GM18520 (cell line): ENCODE measurements around the gene ACOT7.

Experiments used
- ATAC-seq: cut with Tn5 transposase; IDR thresholded peaks from one replicate; pipeline ENCODE4 v1.9.1; 2021; ENCODE audit not compliant: unreplicated experiment

The ACOT7 gene

GRCh38 chr1:6271554-6271953 is 122.0 kb downstream of the ACOT7 start:
- ATAC-seq: no peak

DNA sequence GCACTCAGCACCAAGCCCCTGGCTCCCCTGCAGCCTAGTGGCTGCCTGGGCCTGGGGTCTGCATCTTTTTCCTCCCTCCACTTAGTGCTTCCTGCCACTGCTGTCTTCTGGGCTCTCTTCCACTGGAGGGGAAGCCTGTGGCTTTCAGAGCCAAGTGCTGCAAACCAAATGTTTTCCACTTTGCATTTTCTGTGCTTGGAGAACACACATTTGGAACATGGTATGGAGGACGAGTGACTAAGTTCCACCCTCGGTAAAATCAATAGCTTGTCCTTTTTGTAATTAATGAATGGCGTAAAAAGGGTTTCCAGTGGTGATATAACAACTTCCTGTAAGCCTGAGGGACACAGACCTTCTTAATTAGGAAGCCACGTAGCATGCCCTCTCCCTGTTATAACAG is 122.6 kb downstream of the ACOT7 start:
- no peak for ATAC-seq

- no peak for ATAC-seq
Measured at GRCh38 chr1:6270401-6270800, 123.2 kb downstream of the ACOT7 start.

- ATAC-seq: no peak
Measured at GRCh38 chr1:6269720-6270400, 123.7 kb downstream of the ACOT7 start.

- ATAC-seq: no peak
Measured at GRCh38 chr1:6269296-6269695, 124.3 kb downstream of the ACOT7 start.

DNA sequence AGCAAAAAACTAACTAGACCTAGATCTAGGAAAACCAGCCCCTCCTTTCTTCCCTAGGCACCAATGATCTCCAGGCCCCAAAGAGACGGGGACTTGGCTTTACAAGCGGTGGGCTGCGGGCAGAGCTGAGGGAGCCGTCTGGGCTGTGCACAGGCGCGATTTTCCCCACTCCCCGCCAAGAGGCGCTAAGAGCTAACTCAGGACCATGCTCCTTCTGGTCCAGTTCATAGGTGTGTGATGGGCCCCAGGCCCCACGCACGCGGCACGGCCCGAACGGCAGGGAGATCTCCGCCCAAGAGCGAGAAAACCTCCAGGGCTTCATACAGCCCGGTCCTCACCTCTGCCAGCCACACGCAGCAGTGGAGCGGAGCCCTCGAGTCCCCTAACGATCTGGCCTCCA is 125.2 kb downstream of the ACOT7 start:
- no peak for ATAC-seq

DNA sequence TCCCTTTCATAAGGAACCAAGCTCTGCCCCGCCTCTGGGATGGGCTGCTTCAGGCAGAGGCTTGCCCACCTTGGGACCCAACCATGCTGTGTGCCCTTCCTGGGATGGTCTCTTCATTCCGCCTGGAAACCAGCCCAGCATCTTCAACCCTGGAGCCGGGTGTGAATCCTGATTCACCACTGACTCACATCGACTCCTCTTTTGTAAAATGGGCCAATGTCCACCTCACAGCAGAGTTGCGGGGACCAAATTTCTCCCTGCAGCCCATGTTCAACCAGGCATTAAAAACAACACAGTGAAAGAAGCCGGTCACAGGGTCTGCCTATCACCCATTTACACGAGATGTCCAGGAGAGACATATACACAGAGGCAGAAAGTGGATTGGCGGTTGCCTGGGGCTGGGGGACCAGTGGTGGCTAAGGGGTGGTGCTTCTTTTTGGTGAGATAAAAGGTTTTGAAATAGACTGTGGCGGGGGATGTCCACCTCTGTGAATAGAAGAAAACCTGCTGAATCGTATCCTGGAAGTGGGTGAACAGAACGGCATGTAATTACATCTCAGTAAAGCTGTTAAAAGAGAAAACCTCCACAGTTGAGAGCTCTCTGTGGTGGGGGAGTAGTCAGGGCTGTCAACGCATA is 125.8 kb downstream of the ACOT7 start:
- ATAC-seq: no peak

GRCh38 chr1:6266641-6267040 is 126.9 kb downstream of the ACOT7 start:
- ATAC-seq: no peak

GRCh38 chr1:6265151-6265550 is 128.4 kb downstream of the ACOT7 start:
- no peak for ATAC-seq

- ATAC-seq: no peak
Measured at GRCh38 chr1:6263716-6264115, 129.9 kb downstream of the ACOT7 start.

DNA sequence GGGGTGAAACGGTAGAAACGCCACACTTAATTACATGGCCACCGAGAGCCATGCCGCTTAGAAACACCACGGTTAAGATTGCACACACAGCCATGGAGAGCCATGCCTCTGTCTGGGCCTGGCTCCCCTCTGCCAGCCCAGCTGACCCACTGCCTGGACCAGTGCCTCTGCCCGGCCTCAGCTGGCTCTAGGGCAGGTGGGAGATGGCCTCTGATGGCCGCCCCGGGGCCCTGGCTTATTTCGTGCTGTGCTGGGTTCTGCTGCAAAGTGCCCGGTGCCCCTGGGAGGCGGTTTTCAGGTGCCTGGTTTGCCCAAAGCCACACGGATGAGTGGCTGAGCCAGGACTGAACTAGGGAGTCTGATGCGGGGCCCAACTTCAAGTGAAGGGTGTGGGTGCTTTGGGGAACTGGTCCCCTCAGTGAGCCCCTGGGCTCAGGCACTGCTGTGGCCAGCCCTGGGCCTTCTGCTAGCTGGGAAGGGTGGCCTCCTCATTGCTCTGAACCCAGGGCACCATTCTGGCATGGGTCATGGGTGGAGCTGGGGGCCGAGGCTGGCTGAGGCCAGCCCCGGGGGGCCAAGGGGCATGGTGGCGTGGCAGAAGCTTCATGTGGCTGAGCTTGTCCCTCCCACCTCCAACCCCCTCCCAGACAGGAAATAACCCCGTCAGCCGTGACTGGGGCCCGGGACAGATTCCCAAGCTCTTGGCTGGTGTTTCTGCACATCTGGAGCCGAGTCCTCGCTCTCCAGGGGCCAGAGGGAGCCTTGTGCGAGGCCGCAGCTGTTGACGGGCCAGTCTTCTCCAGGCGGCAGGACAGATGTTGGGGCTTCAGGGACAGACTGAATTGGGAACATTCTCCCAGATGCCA is 130.8 kb downstream of the ACOT7 start:
- no peak for ATAC-seq

DNA sequence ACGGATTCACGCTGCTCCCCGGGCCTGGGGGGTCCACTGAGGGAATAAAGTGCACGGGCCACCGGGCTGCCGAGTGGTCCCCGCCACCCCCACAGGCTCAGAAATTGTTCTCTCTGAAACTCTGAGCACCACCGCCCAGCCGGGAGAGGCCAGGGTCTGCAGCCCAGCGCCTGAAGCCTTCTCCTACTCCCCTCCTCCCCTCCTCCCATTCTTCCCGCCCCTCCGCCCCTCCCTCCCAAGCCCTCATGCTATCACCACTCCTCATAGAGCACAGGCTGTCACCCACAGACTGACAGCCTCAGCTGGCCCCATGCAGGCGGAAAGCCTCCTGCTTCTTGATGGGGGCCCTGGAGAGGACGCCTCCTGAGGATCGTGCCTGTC is 132.0 kb downstream of the ACOT7 start:
- ATAC-seq: no peak

GRCh38 chr1:6260961-6261614 is 132.5 kb downstream of the ACOT7 start, which contains the start of gene GPR153:
Gene GPR153, minus strand, starts transcription at chr1:6261098. Its CDS starts 6,193 bp downstream, at chr1:6254905.
- ATAC-seq: no peak

- no peak for ATAC-seq
Measured at GRCh38 chr1:6260433-6260934, 133.1 kb downstream of the ACOT7 start.

DNA sequence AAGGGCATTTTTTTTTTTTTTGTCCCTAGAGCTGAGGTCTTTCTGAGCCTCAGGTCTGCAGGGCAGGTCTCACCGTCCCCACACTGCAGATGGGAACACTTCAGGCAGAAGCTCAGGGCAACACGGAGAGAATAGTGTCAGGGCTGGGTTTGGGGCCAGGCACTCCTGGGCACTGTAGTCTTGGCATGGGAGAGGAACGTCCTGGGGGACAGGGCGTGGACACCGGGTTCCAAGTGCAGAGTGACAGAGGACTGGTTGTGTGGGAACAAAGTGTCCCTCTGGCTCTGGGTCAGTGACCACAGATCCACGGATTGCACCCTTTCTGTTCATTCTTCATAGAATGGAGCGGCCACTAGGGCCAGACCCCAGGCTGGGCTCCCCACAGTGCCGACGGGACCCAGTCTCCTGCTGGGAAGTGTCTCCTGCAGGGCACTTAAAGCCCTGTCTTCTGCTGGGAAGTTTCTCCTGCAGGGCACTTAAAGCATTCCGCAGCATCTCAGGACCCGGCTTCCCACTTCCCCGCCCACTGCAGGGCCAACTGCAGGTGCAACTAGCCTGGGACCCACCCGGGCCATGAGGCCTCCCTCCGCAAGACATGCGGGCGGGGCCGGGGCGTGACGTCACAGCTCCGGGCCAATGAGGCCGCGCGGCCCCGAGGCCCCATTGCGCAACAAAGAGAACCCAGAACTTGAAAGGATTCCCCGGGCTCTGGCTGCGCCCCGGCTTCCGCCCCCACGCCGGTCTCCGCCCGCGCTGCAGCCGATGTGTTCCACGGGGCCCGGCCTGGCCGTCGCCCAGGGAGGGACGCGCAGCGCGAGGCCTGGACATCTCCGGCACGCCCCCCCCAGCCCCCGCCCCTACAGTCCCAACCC is 133.8 kb downstream of the ACOT7 start:
- ATAC-seq: no peak

DNA sequence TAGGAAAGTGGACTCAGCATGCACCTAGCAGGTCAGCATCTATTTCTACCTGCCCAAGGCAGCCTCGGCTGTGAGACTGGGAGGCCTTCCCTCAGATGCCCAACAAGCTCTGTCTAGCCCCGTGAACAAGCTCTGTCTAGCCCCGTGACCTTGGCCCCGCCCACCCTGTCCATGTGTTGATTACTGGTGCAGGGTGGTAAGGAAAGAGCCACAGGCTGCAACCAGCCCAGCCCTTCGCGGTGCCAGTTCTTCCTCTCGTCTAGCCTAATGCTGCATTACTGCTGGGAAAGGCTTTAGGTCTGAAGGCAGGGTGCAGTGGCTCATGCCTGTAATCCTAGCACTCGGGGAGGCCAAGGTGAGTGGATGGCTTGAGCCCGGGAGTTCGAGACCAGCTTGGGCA is 134.9 kb downstream of the ACOT7 start:
- no peak for ATAC-seq

DNA sequence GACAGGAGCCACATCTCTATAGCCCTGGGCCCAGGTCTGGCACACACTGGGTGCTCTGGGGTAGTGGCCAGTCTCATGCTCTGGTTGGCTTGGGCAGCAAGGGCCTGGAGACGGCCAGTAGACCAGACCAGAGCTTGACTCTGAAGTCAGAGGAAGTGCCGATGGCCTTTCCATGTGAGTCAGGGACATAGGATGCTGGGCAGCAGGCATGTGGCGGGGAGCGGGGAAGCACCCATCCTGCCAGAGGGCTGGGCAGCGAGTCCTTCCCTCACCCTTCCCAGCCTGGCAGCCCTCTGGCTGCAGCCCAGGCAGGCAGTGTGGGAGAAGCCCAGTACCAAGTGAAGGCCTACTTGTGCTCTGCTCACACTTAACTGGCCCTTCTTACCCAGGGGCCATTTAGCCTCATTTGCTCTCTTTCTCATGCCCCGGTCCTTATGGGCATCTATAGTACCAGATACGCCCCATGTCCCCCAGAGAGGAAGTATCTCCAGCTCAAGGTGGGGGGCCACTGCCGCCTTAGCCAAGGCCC is 136.0 kb downstream of the ACOT7 start:
- ATAC-seq: no peak

DNA sequence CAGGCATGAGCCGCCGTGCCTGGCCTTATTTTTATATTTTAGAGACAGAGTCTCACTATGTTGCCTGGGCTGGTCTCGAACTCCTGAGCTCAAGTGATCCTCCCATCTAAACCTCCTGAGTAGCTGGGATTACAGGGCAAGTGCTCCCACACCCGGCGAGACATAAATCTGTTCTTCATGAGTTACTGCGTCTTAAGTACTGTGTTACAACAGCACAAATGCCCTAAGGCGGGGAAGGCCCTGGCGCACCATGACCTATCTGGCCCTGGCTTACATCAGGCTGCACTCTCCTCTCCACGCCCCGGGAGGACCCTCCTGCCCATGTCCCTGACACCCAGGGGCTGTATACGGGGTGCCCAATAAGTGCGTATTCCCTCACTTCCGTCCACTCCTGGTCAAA is 136.9 kb downstream of the ACOT7 start:
- no peak for ATAC-seq

DNA sequence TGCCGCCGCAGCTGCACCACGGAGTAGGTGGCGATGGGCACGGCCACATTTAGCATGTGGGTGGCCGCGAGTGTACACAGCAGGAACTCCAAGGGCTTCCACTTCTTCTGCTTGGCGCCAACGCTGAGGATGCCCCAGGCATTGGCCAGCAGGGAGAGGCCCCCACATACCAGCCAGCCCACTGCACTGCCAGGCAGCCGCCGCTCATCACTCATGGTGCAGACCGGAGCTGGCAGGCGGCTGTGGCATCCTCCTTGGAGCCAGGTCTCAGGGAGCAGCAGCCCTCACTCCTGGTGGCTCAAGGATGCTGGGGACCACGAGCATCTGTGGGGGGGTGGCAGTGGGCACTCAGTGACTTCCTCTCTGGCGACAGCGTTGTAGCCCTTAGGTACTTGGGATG is 138.9 kb downstream of the ACOT7 start:
- no peak for ATAC-seq

DNA sequence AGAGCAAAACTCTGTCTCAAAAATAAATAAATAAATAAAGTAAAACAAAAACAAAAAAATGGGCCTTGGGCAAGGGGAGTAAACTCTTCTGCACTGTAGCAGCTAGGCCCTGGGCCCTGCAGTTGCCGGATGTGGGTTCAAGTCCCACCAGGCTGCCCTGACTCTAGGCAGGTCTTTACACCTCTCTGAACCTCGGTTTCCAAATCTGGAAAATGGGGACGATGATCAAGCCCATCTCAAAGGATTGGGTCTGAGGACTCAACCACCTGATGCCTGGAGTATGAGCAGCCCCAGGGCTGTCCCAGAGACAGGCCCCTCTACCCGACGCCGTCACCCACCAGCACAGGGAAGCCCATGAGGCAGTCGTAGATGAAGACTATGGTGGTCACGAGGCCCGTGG is 140.2 kb downstream of the ACOT7 start:
- no peak for ATAC-seq
